GM12864 (cell line): ENCODE results near the gene RRP9.

Source experiments
- DNase-seq: peaks from one replicate; pipeline ENCODE4 v3.0.0-alpha.2; 2011; ENCODE audit warnings: low read depth
- H3K4me3 ChIP-seq: 2 replicates; pipeline ENCODE4 v1.5.1; 2011; ENCODE audit warnings: mild to moderate bottlenecking, low read depth, low read length, control low read depth
- CTCF ChIP-seq: IDR thresholded peaks from 2 replicates; pipeline ENCODE4 v1.5.1; 2011; ENCODE audit warnings: low read depth, mild to moderate bottlenecking, moderate library complexity, low read length, control low read depth, inconsistent platforms; ENCODE audit errors: missing control alignments

RRP9 gene

GRCh38 chr3:51969841-51970240 is 28.1 kb upstream of the RRP9 start:
- no peak for TF ChIP-seq CTCF

GRCh38 chr3:51968883-51969678 is 27.4 kb upstream of the RRP9 start:
- DNase-seq, result no peak
- TF ChIP-seq CTCF, result no peak
- H3K4me3 ChIP-seq, result no peak overlapping the region

More at GRCh38 chr3:51969841-51970240, 28.1 kb upstream of the RRP9 start:
- H3K4me3 ChIP-seq, result no peak overlapping the region
- no peak for DNase-seq

GRCh38 chr3:51968170-51968775 is 26.6 kb upstream of the RRP9 start:
- no peak for DNase-seq
- H3K4me3 ChIP-seq, result peak overlapping the region; percentile 63
- no peak for TF ChIP-seq CTCF

GRCh38 chr3:51967384-51968169 is 25.9 kb upstream of the RRP9 start, which contains the start of gene PCBP4:
PCBP4 (minus strand) TSS chr3:51967454; CDS start chr3:51961240, 6,214 bp downstream.
- DNase-seq, result no peak
- H3K4me3 ChIP-seq, result peak within 1 kb of the TSS; percentile 63
- TF ChIP-seq CTCF, result no peak

- H3K4me3 ChIP-seq, result peak overlapping the region; percentile 63
- no peak for DNase-seq
- TF ChIP-seq CTCF, result no peak
Measured at GRCh38 chr3:51966922-51967383, 25.2 kb upstream of the RRP9 start.

GRCh38 chr3:51966486-51966885 is 24.8 kb upstream of the RRP9 start:
- H3K4me3 ChIP-seq, result peak overlapping the region; percentile 63; the same call in 1 of the 2 replicates
- TF ChIP-seq CTCF, result no peak
- DNase-seq, result no peak
